ENCODE results near the gene MRPL21. TPM values are rescaled to one million over a fixed set of nuclear protein-coding genes. Genes with fewer than 3 reads are reported as not detected.

The MRPL21 gene
- total and polyA plus RNA-seq, 2 experiments from 2014 or later = 22.6 to 122 TPM

- Histone ChIP-seq H3K79me2 (ENCODE audit: insufficient read depth) (no peaks in the 10 kb centered on the region), H3K27me3 (replicated peaks; ENCODE audit: insufficient read depth) (no peaks in the 10 kb centered on the region), H3K27ac (no peak overlapping the region), H3K4me3 (no peak overlapping the region), H3K9me2 (ENCODE audit: insufficient read depth) (no peaks in the 10 kb centered on the region), H3K36me3 (ENCODE audit: low read depth) (no peaks in the 10 kb centered on the region), H3K4me2 (ENCODE audit: unreplicated experiment) (no peak overlapping the region), H3K9ac (no peak overlapping the region), H2AFZ (peak overlapping the region; percentile 51; the same call in 1 of the 2 replicates), H3K9me3 (ENCODE audit: low read depth) (no peaks in the 10 kb centered on the region), H3K4me1 (ENCODE audit: insufficient read depth) (peaks cover 5% of the 10 kb centered on the region; the same call in 1 of the 2 replicates), H3F3A (ENCODE audit: insufficient read depth) (peaks cover 6% of the 10 kb centered on the region; the same call in 1 of the 2 replicates), H4K20me1 (ENCODE audit: insufficient read depth) (no peaks in the 10 kb centered on the region)
- in situ Hi-C loops (cut with MboI) = no loop called here
- DNase-seq = no peak
- 59 to 65% methylated on average over 2 of the region's 2 CpGs for WGBS, 2 experiments (ENCODE audit: low coverage in 1 of 2, low lambda C conversion rate in 2 of 2, missing lambda C conversion rate in 2 of 2)
- TF ChIP-seq EZH2 (IDR thresholded peaks at IDR 0.05; ENCODE audit: insufficient read depth, poor library complexity, severe bottlenecking) (no peak), EZH2phosphoT487 (IDR thresholded peaks at IDR 0.05; ENCODE audit: insufficient read depth, low read depth) (no peak)
These were observed 44.9 kb upstream of the MRPL21 start for GRCh38 chr11:68948496-68948895.

DNA sequence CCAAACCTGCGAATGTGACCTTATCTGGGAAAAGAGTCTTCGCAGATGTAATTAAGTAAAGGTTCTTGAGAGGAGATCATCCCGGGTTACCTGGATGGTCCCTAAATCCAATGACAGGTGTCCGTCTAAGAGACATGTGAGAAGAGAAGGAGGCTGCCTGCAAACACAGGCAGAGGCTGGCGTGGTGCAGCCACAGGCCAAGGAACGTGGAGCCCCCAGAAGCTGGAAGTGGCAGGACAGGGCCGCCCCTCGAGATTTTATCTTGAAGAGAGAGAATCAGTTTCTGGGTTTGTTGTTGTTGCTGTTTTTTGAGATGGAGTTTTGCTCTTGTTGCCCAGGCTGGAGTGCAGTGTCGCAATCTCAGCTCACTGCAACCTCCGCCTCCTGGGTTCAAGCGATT is 43.5 kb upstream of the MRPL21 start:
- 73 to 75% methylated on average over 11 of the region's 11 CpGs for WGBS, 2 experiments (ENCODE audit: low coverage in 1 of 2, low lambda C conversion rate in 2 of 2, missing lambda C conversion rate in 2 of 2)
- no peak overlapping the region for H3K4me2 ChIP-seq (ENCODE audit: unreplicated experiment)
- no peak overlapping the region for H3K4me3 ChIP-seq
- H3K9me2 ChIP-seq (ENCODE audit: insufficient read depth) = no peaks in the 10 kb centered on the region
- H2AFZ ChIP-seq = no peak overlapping the region
- H3F3A ChIP-seq (ENCODE audit: insufficient read depth) = peaks cover 6% of the 10 kb centered on the region; the same call in 1 of the 2 replicates
- no peaks in the 10 kb centered on the region for H3K36me3 ChIP-seq (ENCODE audit: low read depth)
- TF ChIP-seq EZH2 (IDR thresholded peaks at IDR 0.05; ENCODE audit: insufficient read depth, poor library complexity, severe bottlenecking) (no peak), EZH2phosphoT487 (IDR thresholded peaks at IDR 0.05; ENCODE audit: insufficient read depth, low read depth) (no peak)
- no peaks in the 10 kb centered on the region for H4K20me1 ChIP-seq (ENCODE audit: insufficient read depth)
- no peaks in the 10 kb centered on the region for H3K27me3 ChIP-seq (replicated peaks; ENCODE audit: insufficient read depth)
- in situ Hi-C loops (cut with MboI) = no loop called here
- DNase-seq = no peak
- no peak overlapping the region for H3K27ac ChIP-seq
- H3K9me3 ChIP-seq (ENCODE audit: low read depth) = no peaks in the 10 kb centered on the region
- H3K79me2 ChIP-seq (ENCODE audit: insufficient read depth) = no peaks in the 10 kb centered on the region
- H3K9ac ChIP-seq = peak overlapping the region; percentile 66
- peaks cover 5% of the 10 kb centered on the region; the same call in 1 of the 2 replicates for H3K4me1 ChIP-seq (ENCODE audit: insufficient read depth)

- Histone ChIP-seq H3F3A (ENCODE audit: insufficient read depth) (peaks cover 6% of the 10 kb centered on the region; the same call in 1 of the 2 replicates), H3K9ac (peak overlapping the region; percentile 66), H3K27ac (peak overlapping the region; percentile 9; the same call in 1 of the 2 replicates), H4K20me1 (ENCODE audit: insufficient read depth) (no peaks in the 10 kb centered on the region), H3K9me3 (ENCODE audit: low read depth) (no peaks in the 10 kb centered on the region), H3K4me3 (no peak overlapping the region), H3K4me1 (ENCODE audit: insufficient read depth) (peaks cover 5% of the 10 kb centered on the region; the same call in 1 of the 2 replicates), H2AFZ (no peak overlapping the region), H3K79me2 (ENCODE audit: insufficient read depth) (no peaks in the 10 kb centered on the region), H3K4me2 (ENCODE audit: unreplicated experiment) (peak overlapping the region; percentile 41), H3K36me3 (ENCODE audit: low read depth) (no peaks in the 10 kb centered on the region), H3K9me2 (ENCODE audit: insufficient read depth) (no peaks in the 10 kb centered on the region), H3K27me3 (replicated peaks; ENCODE audit: insufficient read depth) (no peaks in the 10 kb centered on the region)
- peak; percentile 93 for DNase-seq
- 32 to 33% methylated on average over 18 of the region's 18 CpGs for WGBS, 2 experiments (ENCODE audit: low coverage in 1 of 2, low lambda C conversion rate in 2 of 2, missing lambda C conversion rate in 2 of 2)
- in situ Hi-C loops (cut with MboI) = no loop called here
- TF ChIP-seq EZH2 (IDR thresholded peaks at IDR 0.05; ENCODE audit: insufficient read depth, poor library complexity, severe bottlenecking) (no peak), EZH2phosphoT487 (IDR thresholded peaks at IDR 0.05; ENCODE audit: insufficient read depth, low read depth) (no peak)
These were observed 42.9 kb upstream of the MRPL21 start for GRCh38 chr11:68946416-68947090.

DNA sequence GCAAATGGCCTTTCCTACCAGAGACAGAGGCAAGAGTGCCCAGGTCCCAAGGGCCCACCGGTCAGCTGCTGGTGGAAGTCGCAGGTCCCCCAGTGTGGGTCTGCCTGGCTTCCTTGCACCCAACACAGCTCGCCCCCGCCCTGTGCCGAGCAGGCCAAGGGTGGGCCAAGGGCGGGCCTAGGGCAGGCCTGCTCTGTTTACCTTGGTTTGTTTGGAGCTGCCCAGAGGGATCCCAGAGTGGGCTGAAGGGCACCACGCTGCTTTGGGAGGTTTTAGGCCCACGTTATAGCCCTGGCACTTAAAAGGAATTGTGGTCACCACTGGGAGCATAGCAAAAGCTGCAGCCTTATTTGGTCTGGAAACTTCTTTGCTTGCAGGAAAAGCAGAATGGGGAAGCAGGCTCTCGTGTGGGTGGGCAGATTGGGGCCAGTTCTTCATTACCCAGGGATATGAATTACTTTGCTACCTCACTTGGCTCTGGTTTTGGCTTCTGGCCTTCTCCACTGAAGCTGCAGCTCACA is 39.2 kb upstream of the MRPL21 start:
- Histone ChIP-seq H3K9ac (no peak overlapping the region), H3K4me1 (ENCODE audit: insufficient read depth) (peaks cover 5% of the 10 kb centered on the region; the same call in 1 of the 2 replicates), H2AFZ (no peak overlapping the region), H4K20me1 (ENCODE audit: insufficient read depth) (no peaks in the 10 kb centered on the region), H3K36me3 (ENCODE audit: low read depth) (no peaks in the 10 kb centered on the region), H3K27me3 (replicated peaks; ENCODE audit: insufficient read depth) (no peaks in the 10 kb centered on the region), H3K9me2 (ENCODE audit: insufficient read depth) (no peaks in the 10 kb centered on the region), H3K9me3 (ENCODE audit: low read depth) (no peaks in the 10 kb centered on the region), H3F3A (ENCODE audit: insufficient read depth) (peaks cover 6% of the 10 kb centered on the region; the same call in 1 of the 2 replicates), H3K27ac (no peak overlapping the region), H3K79me2 (ENCODE audit: insufficient read depth) (no peaks in the 10 kb centered on the region), H3K4me3 (no peak overlapping the region), H3K4me2 (ENCODE audit: unreplicated experiment) (no peak overlapping the region)
- in situ Hi-C loops (cut with MboI) = no loop called here
- DNase-seq = no peak
- TF ChIP-seq EZH2 (IDR thresholded peaks at IDR 0.05; ENCODE audit: insufficient read depth, poor library complexity, severe bottlenecking) (no peak), EZH2phosphoT487 (IDR thresholded peaks at IDR 0.05; ENCODE audit: insufficient read depth, low read depth) (no peak)
- WGBS, 2 experiments (ENCODE audit: low coverage in 1 of 2, low lambda C conversion rate in 2 of 2, missing lambda C conversion rate in 2 of 2) = 81 to 85% methylated on average over 9 of the region's 9 CpGs

All from GM23248 (cell line).